ENCODE data around the gene TBX6. TPM values are rescaled to one million over a fixed set of nuclear protein-coding genes. Genes with fewer than 3 reads are reported as not detected.

Gene TBX6
- total and polyA plus RNA-seq, 2 of the 4 experiments (the other 2 are of a cell fraction): 0.10 TPM; not detected in 1

DNA sequence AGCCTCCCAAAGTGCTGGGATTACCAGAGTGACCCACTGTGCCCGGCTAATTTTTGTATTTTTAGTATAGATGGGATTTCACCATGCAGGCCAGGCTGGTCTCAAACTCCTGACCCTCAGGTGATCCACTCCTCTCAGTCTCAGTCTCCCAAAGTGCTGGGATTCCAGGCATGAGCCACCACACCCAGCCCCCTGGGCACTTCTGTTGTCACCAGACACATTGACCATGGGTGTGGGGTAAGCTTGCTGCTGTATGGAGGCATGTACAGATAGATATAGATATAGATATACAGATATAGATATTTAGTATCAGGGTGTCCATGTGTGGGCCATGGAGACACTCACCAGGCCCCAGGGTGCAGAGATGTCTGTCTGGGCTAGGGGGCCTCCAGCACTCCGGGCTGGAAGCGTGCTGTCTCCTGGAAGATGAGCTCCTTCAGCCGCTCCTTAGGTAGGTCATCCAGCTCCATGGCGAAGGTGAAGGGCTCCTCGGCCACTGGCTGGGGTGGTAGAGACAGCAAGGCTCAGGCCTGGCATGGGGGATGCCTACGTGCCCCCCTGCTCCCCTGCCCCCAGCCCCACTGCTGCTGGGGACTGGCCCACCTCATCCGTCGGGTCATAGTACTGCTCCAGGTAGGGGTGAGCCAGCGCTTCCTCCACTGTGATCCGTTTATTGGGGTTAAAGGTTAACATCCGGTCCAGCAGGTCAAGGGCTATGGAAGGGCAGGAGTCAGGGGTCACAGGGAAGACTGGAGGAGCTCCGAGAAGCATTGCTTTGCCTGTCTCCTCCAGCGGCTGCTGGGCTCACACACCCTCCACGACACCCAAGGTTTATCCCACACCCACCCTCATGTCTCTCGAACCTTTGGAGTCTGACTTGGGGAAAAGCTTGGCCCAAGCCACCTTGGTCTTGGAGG, 24.8 kb upstream of the TBX6 start (continued):
- no peak for TF ChIP-seq SMC3 (IDR thresholded peaks at IDR 0.05; ENCODE audit: low read depth, low read length)

DNA sequence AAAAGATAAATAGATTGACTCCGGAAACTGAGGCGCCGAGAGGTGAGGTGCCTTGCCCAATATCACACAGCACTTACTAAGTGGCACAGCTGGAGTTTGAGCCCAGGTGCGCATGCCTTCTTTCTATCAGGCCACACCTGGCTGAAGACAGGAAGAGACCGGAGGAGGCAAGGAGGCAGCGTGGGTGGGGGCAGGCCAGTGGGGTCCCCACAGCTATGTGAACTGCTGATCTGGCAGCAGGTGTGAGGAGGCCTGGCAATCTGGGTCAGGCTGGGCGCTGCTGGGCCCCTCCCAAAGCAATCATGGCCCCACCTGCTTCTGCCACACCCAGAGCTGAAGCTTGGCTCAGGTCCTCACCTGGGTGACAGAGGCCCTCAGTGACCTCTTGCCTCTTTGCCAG, 23.5 kb upstream of the TBX6 start:
- no peaks in the 10 kb centered on the region for H4K20me1 ChIP-seq (ENCODE audit: insufficient read depth, low read length)
- H3K36me3 ChIP-seq (ENCODE audit: control insufficient read depth, insufficient read depth, low read length): peaks cover 48% of the 10 kb centered on the region
- no peaks in the 10 kb centered on the region; the same call in 1 of the 2 replicates for H3K4me1 ChIP-seq (ENCODE audit: control insufficient read depth, insufficient read depth, low read length)
- ChIA-PET CTCF (no interaction called here), POLR2A (ENCODE audit: unreplicated experiment) (no interaction called here)
- H3K9me1 ChIP-seq (ENCODE audit: insufficient read depth, low read length): peaks cover 3% of the 10 kb centered on the region; the same call in 1 of the 2 replicates
- H2AFZ ChIP-seq (replicated peaks; ENCODE audit: low read length, poor library complexity): no peak overlapping the region
- no peak overlapping the region for H3K4me3 ChIP-seq (ENCODE audit: insufficient read depth, low read depth, low read length)
- no TSS peak for BruUV-seq (replicated peaks)
- H2AK5ac ChIP-seq (ENCODE audit: low read depth, low read length): no peak overlapping the region
- DNase-seq (no peak), ATAC-seq (ENCODE audit: low read depth) (no peak)
- dilution Hi-C loops (cut with HindIII; ENCODE audit: low sequenced_read_pairs, unreplicated experiment) (no loop called here), intact Hi-C loops (cut with micrococcal nuclease) (no loop called here), in situ Hi-C loops (cut with MboI; ENCODE audit: low sequenced_read_pairs) (no loop called here)
- no peak overlapping the region for H3K4me2 ChIP-seq (ENCODE audit: low read depth, low read length)
- no peak overlapping the region for H2BK5ac ChIP-seq (ENCODE audit: low read depth, low read length, poor library complexity, severe bottlenecking)
- no peaks in the 10 kb centered on the region; a peak in 1 of 4 replicates for H3K79me1 ChIP-seq (ENCODE audit: low read depth in 1 of 2, low read length in 2 of 2)
- no peak overlapping the region for H2BK120ac ChIP-seq (ENCODE audit: low read depth, low read length)
- no peak overlapping the region for H3K23ac ChIP-seq (ENCODE audit: low read depth, low read length)
- H3K9ac ChIP-seq (ENCODE audit: low read depth, low read length): no peak overlapping the region
- H4K8ac ChIP-seq (ENCODE audit: low read depth in 2 of 2, low read length in 2 of 2): no peak overlapping the region
- H4K5ac ChIP-seq (ENCODE audit: low read depth, low read length): no peak overlapping the region
- no peaks in the 10 kb centered on the region for H3K9me3 ChIP-seq (ENCODE audit: control insufficient read depth, insufficient read depth, low read length)
- H2BK20ac ChIP-seq (ENCODE audit: low read depth, low read length): no peak overlapping the region
- no peak overlapping the region for H4K91ac ChIP-seq (ENCODE audit: insufficient read depth, low read depth, low read length)
- no peak overlapping the region for H3K18ac ChIP-seq (ENCODE audit: low read depth, low read length)
- no CpG with 5 or more reads among the region's 7 CpGs for WGBS, 2 experiments (ENCODE audit: extremely low coverage in 2 of 2, insufficient read length in 1 of 2)
- H3K56ac ChIP-seq (ENCODE audit: extremely low read depth, insufficient read depth, low read length): no peak overlapping the region
- no peak overlapping the region for H3K27ac ChIP-seq (ENCODE audit: insufficient read depth, low read length)
- H3K14ac ChIP-seq (replicated peaks; ENCODE audit: low read depth, low read length): no peak overlapping the region
- no peak overlapping the region for H3K4ac ChIP-seq (ENCODE audit: low read depth, low read length)
- H2AK9ac ChIP-seq (replicated peaks; ENCODE audit: low read depth, low read length, poor library complexity): no peak overlapping the region
- no peaks in the 10 kb centered on the region for H3K27me3 ChIP-seq (ENCODE audit: control insufficient read depth, insufficient read depth, low read length)
- H2BK15ac ChIP-seq (ENCODE audit: low read depth, low read length): no peak overlapping the region
- TF ChIP-seq MAFK (IDR thresholded peaks at IDR 0.05; ENCODE audit: low read depth, low read length) (no peak), BHLHE40 (IDR thresholded peaks at IDR 0.05; ENCODE audit: low read depth, low read length) (no peak), NFE2L2 (IDR thresholded peaks at IDR 0.05; ENCODE audit: low read depth, low read length) (no peak), CEBPB (IDR thresholded peaks at IDR 0.05; ENCODE audit: low read depth, low read length) (no peak), MAZ (IDR thresholded peaks at IDR 0.05; ENCODE audit: borderline replicate concordance, low read depth, low read length) (no peak), RFX5 (IDR thresholded peaks at IDR 0.05; ENCODE audit: low read depth, low read length) (no peak), MXI1 (IDR thresholded peaks at IDR 0.05; ENCODE audit: borderline replicate concordance, low read depth, low read length) (no peak), RAD21 (IDR thresholded peaks at IDR 0.05; ENCODE audit: low read length) (no peak), CTCF (conservative IDR thresholded peaks at IDR 0.05; ENCODE audit: low read depth, low read length) (no peak), SMC3 (IDR thresholded peaks at IDR 0.05; ENCODE audit: low read depth, low read length) (no peak)
- TF ChIP-seq, protein P1, sequence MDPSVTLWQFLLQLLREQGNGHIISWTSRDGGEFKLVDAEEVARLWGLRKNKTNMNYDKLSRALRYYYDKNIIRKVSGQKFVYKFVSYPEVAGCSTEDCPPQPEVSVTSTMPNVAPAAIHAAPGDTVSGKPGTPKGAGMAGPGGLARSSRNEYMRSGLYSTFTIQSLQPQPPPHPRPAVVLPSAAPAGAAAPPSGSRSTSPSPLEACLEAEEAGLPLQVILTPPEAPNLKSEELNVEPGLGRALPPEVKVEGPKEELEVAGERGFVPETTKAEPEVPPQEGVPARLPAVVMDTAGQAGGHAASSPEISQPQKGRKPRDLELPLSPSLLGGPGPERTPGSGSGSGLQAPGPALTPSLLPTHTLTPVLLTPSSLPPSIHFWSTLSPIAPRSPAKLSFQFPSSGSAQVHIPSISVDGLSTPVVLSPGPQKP (IDR thresholded peaks at IDR 0.05; ENCODE audit: borderline replicate concordance, low read depth, low read length): no peak
- TF ChIP-seq, protein P2, sequence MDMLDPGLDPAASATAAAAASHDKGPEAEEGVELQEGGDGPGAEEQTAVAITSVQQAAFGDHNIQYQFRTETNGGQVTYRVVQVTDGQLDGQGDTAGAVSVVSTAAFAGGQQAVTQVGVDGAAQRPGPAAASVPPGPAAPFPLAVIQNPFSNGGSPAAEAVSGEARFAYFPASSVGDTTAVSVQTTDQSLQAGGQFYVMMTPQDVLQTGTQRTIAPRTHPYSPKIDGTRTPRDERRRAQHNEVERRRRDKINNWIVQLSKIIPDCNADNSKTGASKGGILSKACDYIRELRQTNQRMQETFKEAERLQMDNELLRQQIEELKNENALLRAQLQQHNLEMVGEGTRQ (IDR thresholded peaks at IDR 0.05; ENCODE audit: low read depth, low read length): no peak
